ENCODE measurements around the gene HS3ST4.

HS3ST4 gene

GRCh38 chr16:25950586-25951281 is 259.0 kb downstream of the HS3ST4 start:
- H3K4me3 ChIP-seq (ENCODE audit: control insufficient read depth, low read depth, low read length), result no peak overlapping the region
- TF ChIP-seq CTCF (IDR thresholded peaks at IDR 0.05; ENCODE audit: control insufficient read depth, insufficient read depth, low read depth, low read length, missing control alignments), result no peak
- no peak for DNase-seq (ENCODE audit: low read depth)

- TF ChIP-seq CTCF (IDR thresholded peaks at IDR 0.05; ENCODE audit: control insufficient read depth, insufficient read depth, low read depth, low read length, missing control alignments), result no peak
- no peak overlapping the region for H3K4me3 ChIP-seq (ENCODE audit: control insufficient read depth, low read depth, low read length)
- no peak for DNase-seq (ENCODE audit: low read depth)
These were observed 260.2 kb downstream of the HS3ST4 start for GRCh38 chr16:25951999-25952398.

- H3K4me3 ChIP-seq (ENCODE audit: control insufficient read depth, low read depth, low read length), result no peak overlapping the region
- no peak for TF ChIP-seq CTCF (IDR thresholded peaks at IDR 0.05; ENCODE audit: control insufficient read depth, insufficient read depth, low read depth, low read length, missing control alignments)
- DNase-seq (ENCODE audit: low read depth), result no peak
These were observed 261.2 kb downstream of the HS3ST4 start for GRCh38 chr16:25952983-25953382.

GRCh38 chr16:25957707-25958106 is 265.9 kb downstream of the HS3ST4 start:
- no peak overlapping the region for H3K4me3 ChIP-seq (ENCODE audit: control insufficient read depth, low read depth, low read length)
- no peak for DNase-seq (ENCODE audit: low read depth)
- TF ChIP-seq CTCF (IDR thresholded peaks at IDR 0.05; ENCODE audit: control insufficient read depth, insufficient read depth, low read depth, low read length, missing control alignments), result no peak

- no peak for TF ChIP-seq CTCF (IDR thresholded peaks at IDR 0.05; ENCODE audit: control insufficient read depth, insufficient read depth, low read depth, low read length, missing control alignments)
- DNase-seq (ENCODE audit: low read depth), result no peak
These were observed 267.5 kb downstream of the HS3ST4 start for GRCh38 chr16:25959221-25959620.

GRCh38 chr16:25966172-25967097 is 274.7 kb downstream of the HS3ST4 start:
- H3K4me3 ChIP-seq (ENCODE audit: control insufficient read depth, low read depth, low read length), result no peak overlapping the region
- no peak for TF ChIP-seq CTCF (IDR thresholded peaks at IDR 0.05; ENCODE audit: control insufficient read depth, insufficient read depth, low read depth, low read length, missing control alignments)
- DNase-seq (ENCODE audit: low read depth), result no peak

More at GRCh38 chr16:25959221-25959620, 267.5 kb downstream of the HS3ST4 start:
- H3K4me3 ChIP-seq (ENCODE audit: control insufficient read depth, low read depth, low read length), result no peak overlapping the region
